HuH-7 (cell line): ENCODE data around the gene CD2.

Source experiments
- DNase-seq: peaks from one replicate; pipeline ENCODE4 v3.0.0; 2011; ENCODE audit warnings: low spot score

The CD2 gene

GRCh38 chr1:116777831-116778830 is 23.9 kb downstream of the CD2 start:
- peak; percentile 39 for DNase-seq

- DNase-seq = no peak
These were observed 26.8 kb downstream of the CD2 start for GRCh38 chr1:116781034-116781433.

- DNase-seq = no peak
These were observed 30.8 kb downstream of the CD2 start for GRCh38 chr1:116785006-116785405.

GRCh38 chr1:116786049-116786448 is 31.8 kb downstream of the CD2 start:
- no peak for DNase-seq

- no peak for DNase-seq
These were observed 37.5 kb downstream of the CD2 start for GRCh38 chr1:116791727-116792126.

- no peak for DNase-seq
These were observed 39.2 kb downstream of the CD2 start for GRCh38 chr1:116793357-116793935.

GRCh38 chr1:116794371-116794770 is 40.1 kb downstream of the CD2 start:
- no peak for DNase-seq

GRCh38 chr1:116794804-116795481 is 40.7 kb downstream of the CD2 start:
- no peak for DNase-seq

GRCh38 chr1:116795482-116795829 is 41.2 kb downstream of the CD2 start:
- DNase-seq = no peak

GRCh38 chr1:116804736-116805135 is 50.5 kb downstream of the CD2 start:
- no peak for DNase-seq

- no peak for DNase-seq
These were observed 51.2 kb downstream of the CD2 start for GRCh38 chr1:116805398-116805797.

GRCh38 chr1:116806245-116806644 is 52.0 kb downstream of the CD2 start:
- no peak for DNase-seq

GRCh38 chr1:116806671-116807070 is 52.4 kb downstream of the CD2 start:
- no peak for DNase-seq

GRCh38 chr1:116807394-116808199 is 53.4 kb downstream of the CD2 start:
- no peak for DNase-seq

- no peak for DNase-seq
These were observed 54.1 kb downstream of the CD2 start for GRCh38 chr1:116808200-116808847.

GRCh38 chr1:116808848-116809508 is 54.7 kb downstream of the CD2 start:
- no peak for DNase-seq

GRCh38 chr1:116811321-116811720 is 57.1 kb downstream of the CD2 start:
- no peak for DNase-seq

GRCh38 chr1:116814926-116815723 is 60.9 kb downstream of the CD2 start:
- no peak for DNase-seq

GRCh38 chr1:116817582-116818064 is 63.4 kb downstream of the CD2 start:
- DNase-seq = peak; percentile 61
